D341Med (cell line): Measurements from ENCODE around the gene PPARA.

Experiments
- DNase-seq: peaks from one replicate; pipeline ENCODE4 v3.0.0; 2012; ENCODE audit warnings: low spot score

The PPARA gene

DNA sequence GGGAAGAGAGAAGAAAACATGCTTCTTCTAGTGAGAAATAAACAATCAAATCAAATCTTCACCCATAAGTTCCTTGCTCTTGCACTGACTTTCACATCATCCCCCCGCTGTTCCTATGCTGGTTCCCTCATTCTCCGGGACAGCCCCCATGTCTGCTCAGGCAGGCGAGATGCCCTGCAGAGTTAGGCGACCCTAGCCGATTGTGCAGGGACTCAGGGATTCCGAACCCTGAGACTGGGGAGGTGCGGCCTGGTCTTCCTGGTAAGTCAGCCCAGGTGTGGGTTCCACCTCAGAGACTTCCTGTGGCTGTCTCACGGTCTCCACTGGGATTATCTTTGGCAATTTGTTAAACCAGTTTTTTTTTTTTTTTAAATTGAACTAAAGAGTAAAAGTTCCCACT, 124.1 kb downstream of the PPARA start:
- no peak for DNase-seq

DNA sequence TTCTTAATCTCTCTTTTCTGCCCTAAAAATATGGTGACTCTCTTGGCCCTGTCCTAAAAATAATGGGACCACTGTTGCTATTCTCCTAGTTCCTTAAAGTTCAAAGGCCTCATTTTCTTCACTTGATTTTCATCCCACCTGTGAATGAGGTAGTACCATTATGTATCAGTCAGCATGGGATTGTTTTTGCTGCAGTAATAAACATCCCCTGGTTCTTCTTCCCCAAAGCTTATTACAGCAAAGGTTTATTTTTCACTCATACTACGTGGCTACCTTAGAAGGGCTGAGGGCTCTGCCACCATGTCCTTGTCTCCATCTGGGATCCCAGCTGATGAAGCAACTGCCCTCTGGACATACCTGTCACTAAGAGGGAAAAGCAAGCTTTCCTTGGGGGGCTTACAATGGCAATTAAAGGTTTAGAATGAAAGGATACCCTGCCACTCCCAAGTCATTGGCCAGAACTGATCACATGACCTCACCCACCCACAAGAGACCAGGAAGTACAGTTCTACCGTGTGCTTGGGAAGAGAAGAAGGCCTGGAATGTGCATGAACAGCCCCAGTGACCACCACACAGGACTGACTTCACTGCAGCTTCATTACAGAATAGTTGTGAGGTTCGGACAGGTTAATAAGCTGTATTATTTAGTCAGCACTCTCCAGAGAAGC, 125.3 kb downstream of the PPARA start:
- no peak for DNase-seq

DNA sequence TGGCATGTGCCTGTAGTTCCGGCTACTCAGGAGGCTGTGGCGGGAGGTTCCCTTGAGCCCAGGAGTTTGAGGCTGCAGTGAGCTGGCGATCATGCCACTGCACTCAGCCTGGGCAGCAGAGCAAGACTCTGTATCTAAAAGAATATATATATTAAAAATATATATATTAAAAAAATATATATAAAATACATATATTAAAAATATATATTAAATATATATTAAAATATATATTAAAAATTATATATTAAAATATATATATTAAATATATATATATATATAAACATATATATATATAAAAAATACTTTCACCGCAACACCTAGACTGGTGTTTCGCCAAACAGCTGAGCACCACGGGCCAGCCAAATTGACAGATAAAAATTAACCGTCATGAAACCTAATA, 126.2 kb downstream of the PPARA start:
- no peak for DNase-seq

DNA sequence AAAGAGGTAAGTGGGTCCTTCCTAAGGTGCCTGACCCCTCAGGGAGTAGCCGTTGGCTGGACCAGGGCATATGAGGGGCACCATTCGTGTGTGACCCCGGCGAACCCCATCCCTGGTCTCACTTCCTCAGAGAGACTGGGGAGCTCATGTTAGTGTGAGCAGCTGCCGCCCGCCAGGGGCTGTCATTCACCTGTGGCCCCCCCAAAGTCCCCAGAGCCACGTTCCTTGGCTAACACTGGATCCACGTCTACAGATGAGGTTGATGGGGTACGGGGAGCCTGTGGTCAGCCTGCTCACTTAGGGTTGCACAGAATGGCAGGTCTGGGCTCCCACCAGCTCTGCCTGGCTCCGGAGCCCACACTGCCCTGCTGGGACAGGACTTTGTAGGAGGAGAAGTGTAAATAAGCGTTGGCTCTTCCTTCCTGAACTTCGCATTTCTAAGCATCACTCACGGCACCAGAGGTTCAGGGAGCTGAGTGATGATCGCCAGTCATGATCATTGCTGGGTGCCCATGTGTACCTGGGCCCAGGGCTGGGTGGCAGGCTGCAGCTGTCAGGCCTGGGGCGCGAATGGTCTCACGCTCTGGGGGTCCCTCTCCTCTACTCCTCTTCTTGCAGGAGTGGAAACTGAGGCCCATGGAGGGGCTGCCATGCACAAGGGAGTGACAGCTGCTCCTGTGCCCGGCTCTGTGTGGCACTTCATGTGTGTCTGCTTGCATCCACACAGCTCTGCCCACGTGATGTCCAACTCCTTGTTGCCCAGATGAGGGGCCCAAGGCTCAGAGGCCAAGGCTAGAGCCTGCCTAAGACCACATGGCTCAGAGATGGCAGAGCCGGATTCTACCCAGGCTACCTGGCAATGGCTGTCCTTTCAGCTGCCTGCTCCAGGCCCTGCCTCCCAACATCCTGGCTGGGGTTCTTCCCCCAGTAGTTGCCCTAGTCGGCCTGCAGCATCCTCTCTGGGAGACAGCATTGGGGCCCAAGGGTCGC, 128.6 kb downstream of the PPARA start:
- DNase-seq = no peak

DNA sequence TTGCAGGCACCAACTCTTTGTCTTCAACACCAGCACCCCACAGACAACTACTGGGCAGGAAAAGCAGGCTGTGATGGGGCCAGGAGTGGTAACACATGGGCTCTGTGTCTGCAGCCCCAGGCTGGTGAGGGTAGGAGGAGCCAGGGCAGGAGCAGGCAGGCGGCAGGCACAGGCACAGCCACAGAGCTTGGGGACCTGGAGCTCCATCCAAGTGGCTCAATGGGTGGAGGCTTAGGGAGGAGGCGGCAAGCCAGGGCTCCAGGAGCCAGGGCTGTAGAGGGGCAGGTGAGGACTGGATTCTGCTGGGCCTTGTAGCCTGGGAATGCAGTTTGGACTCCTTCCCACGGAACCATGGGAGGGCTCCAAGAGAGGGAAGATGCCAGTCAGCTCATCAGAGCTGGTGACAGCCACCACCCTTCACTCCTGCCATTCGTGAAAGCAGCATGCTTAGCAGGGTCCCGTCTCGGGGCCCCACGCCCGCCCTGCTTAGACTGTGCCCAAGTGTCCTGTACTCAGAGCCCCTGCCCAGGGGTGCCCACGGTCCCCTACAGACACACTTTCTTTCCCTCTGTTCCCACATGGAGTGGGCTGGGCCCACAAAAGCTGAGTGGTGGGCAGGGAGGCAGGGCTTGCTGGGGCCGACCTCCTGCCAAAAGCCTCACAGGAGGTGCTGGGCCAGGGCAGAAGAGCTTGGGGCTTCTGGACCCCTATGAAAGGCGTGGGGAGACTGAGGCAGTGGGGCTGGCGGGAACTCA, 129.9 kb downstream of the PPARA start:
- no peak for DNase-seq

DNA sequence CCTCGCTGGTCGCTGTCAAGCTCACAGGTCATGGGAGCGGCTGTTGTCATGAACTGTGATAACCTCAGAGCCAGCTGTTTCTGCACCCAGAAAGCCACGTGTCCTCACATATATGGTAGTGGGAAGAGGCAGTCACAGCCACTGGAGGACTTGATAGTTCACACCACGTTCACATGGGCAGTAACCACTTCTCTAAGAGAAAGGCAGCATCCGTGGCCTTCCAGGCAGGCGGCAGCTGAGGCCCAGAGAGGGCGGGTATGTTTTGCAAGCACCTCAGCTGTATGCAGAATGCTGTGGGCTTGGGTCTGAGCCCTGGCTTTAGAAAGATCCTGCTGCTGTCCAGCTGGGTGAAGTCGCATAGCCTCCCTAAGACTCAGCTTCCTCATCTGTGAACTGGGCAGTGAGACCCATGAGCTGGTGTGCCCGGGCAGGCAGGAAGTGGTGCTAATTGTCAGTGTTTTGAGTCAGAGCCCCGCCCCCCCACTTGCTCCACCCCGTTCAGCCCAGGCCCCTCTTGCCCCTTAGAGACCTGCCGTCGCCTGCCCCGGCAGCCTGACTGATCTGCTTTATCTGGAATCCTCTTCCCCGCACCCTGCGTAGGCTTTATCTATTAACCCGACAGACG, 130.8 kb downstream of the PPARA start:
- no peak for DNase-seq

DNA sequence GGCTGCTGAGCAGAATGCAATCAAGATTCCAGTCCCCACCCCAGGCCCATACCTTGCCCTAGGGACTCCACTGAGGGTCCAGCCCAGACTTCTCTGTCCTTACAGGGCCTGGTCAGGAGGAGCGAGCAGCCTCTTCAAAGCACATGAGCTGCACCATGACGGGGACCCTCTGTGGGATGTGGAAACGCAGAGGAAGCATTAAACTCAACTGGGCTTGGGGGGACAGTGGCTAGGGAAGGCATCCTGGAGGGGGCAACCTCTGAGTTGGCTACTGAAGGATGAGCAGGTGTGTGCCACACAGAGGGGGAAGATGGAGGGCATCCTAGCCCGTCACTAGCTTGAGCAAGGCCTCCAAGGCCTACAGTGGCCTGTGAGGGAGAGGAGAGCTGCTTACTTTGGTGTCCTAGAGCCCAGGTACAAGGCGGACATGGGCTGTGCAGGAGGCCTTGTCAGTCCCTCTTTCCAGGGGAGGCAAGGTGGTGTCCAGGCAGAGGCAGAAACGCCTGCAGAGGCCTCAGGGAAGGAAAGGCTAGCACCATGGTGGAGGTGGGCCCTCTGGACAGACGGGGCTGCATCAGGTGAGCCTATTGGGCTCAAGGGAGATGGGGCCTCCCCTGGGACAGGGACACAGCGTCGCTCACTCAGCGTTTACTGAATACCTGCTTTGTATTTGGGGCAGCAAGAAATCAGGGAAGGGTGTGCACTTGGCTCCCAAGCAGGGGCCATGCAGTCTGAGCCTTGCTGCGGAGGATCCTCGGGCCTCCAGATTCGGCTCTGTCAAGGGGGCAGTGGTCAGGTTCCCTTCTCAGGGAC, 131.7 kb downstream of the PPARA start:
- no peak for DNase-seq

DNA sequence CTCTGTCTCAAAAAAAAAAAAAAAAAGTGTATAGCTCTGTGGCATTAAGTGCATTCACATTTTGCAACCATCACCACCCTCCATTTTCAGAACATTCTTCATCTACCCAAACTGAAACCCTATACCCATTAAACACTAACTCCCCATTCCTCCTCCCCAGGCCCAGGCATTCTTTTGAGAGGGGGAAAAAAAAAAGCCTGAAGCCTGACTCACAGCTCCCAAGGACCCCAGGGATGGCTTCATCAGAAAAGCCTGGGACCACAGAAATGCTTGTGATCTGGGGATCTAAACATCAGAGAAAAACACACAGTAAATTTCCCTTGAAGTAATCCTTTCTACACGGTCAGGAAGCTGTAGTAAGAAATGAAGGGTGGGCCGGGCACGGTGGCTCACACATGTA, 135.7 kb downstream of the PPARA start:
- DNase-seq = no peak

DNA sequence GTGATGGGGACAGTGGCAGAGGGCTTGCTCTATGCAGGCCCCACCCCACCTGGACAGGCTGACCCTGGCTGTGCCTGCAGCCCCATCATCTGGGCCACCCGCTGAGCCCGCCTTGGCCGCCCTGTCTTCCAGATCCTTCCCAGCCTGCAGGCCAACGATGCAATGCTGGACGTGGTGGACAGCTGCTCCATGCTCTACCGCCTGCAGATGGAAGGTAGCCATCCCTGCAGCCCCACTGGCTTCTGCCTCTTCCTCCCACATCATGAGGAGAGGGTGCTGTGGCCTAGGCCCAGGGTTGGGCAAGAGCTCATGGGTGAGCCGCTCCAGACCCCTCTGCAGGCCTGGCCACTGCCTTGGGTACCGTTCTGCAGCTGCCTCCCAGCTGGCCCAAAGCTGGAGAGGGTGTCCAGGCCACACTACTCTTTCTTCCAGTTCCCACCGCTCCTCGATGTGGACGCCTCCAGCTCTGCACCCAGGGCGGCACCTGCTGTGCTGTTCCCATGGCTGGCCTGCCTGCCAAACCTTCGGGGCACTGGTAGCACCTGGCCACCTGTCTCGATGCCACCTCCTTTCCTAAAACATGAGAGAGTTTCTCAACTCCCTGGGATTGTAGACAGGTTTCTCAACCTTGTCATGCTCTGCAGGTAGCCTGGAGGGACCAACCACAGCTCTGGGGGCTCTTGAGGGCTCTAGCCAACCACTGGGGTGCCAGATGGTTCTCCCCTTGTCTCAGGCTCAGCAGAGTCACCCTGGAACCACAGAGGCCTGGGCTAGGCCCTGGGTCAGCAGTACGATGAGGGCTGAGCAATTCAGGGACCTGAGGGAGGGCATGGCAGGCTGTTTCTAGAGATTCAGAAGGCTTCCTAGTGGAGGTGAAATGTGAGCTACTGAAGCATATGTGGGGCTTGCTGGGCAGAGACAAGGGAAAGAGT, 136.9 kb downstream of the PPARA start:
- no peak for DNase-seq

DNA sequence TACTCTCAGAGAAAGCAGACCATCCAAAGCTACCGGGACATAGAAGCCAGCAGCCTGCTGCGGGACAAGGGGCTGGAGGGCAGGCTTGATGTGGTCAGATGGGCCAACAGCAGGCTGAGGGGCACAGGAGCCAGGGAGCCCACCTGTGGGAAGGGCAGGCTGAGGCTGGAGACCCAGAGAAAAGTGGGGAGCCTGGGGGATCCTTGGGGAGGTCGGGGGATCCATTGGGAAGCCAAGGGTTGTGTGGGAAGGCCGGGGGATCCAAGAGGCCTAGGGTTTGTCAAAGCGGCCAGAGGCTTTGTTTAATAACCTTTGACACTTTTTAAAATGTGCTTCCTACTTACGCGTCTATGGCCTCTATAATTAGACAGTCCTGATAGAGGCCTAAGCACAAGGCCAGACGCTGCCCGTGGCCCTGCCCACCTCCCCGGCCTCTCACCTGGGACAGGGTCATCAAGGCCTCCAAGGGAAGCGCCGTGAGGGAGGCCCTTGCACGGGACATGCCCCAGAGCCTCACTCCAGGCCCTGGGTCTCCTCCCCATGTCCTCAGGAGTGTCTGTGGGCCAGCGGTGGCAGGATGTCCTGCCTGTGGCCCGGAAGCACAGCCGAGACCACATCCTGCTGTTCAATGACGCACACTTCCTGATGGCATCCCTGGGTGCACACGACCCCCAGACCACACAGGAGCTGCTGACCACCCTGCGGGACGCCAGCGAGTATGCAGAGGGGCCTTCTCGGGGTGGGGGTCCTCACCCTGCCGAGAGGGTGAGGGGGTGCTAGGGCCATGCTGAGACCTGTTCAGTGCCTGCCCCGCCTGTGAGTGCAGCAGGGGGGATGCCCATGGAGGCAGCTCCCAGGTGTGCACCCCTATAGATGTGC, 137.8 kb downstream of the PPARA start:
- no peak for DNase-seq

DNA sequence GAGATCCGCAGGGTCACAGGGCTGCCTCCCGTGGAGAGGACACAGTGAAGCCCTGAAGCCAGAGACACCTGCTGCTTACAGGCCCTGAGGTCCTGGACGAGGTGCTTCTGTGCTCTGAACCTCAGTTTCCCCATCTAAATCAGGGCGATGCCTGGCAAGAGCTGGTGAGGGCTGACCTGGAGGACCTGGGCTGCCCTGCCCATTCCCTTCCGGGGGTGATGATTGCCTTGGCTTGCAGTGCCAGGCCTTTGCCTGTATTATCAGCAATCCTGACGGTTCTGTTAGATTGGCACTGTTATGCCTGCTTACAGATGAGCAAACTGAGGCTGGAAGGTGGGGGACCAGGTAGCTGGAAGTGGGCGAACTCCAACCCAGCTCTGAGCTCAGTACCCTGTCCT, 138.5 kb downstream of the PPARA start:
- no peak for DNase-seq

DNA sequence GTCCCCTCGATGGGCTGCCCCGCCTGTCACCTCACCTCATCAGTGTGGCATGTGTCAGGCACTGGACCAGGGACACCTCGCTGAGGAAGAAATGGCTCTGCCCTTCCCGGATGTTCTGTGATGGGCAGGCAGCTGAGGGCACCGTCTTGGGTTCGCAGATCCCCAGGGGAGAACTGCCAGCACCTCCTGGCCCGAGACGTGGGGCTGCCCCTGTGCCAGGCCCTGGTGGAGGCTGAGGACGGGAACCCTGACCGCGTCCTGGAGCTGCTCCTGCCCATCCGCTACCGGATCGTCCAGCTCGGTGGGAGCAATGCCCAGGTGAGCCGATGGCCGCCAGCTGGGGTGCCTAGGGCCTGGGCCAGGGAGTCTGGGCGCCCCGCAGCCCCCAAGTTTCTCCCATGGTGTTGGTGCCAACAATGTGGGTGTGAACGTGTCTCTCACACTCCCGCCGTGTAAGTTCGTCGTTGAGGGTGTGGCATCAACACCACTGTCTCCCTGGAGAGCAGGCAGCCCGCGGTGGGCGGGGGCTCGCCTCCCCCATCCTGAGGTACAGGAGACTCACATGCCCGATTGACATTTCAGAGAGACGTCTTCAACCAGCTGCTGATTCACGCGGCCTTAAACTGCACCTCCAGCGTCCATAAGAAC, 139.0 kb downstream of the PPARA start:
- DNase-seq = no peak

DNA sequence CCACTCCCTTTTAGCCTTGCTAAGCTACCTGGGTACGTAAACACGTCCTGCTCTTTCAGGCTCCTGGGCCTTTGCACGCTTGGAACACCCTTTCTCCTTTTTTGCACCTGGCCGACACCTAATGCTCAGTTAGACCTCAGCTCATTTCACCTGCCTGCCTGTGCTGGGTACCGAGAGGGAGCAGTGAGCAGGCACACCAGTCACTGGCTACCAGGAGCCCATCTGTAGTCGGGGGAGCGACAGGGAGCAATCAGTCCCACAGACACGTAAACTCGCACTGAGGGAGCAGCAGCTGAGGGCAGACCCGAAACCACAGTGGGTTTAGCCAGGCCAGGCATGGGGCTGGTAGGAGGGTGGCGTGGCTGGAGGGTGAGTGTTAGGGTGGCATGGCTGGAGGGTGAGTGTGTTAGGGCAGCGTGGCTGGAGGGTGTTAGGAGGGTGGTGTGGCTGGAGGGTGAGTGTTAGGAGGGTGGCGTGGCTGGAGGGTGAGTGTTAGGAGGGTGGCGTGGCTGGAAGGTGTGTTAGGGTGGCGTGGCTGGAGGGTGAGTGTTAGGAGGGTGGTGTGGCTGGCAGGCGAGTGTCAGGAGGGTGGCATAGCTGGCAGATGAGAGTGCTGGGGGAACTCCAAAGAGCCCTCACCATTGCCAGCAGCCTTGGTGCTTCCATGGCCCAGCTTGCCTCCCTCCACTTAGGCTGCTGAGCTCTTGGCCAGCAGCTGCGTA, 140.0 kb downstream of the PPARA start:
- no peak for DNase-seq

DNA sequence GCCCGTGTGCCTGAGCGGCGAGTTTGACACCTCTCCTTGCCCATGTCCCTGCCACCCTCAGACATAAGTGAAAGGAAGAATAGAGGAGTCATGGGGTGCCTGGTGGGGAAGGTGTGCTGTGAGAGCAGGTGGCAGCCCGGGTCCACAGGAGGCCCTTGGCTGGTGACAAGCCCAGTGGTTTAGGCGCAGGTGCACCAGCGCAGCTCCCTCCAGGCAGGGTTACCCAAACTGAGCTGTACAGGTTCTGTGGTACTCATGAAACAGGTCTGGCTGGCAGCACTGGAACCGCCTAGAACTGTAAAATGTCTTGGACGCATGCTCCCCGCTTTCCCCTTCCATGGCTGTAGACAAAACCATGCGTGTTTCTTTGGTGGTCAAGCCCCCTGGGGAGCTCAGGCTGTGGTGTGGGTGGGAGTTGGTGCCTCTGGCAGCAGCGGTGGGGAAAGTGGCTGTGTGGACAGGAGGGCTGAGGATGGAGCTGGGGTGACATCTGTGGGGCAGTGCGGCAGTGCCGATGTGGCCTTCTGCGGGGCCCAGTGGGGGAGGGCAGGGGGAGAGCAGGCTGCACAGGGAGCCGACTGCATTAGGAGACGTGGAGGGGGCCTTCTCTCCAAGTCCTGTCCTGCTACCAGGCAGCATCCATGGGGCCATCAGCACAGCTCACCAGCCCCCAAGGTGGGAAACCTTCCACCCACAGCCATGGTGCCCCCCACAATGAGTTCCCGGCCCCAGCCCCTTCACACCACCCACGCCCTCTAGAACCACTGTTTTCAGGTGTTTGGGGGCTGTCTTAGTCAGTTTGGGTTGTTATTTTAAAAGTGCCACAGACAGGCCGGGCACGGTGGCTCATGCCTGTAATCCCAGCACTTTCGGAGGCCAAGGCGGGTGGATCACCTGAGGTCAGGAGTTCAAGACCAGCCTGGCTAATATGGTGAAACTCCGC, 140.8 kb downstream of the PPARA start:
- no peak for DNase-seq

DNA sequence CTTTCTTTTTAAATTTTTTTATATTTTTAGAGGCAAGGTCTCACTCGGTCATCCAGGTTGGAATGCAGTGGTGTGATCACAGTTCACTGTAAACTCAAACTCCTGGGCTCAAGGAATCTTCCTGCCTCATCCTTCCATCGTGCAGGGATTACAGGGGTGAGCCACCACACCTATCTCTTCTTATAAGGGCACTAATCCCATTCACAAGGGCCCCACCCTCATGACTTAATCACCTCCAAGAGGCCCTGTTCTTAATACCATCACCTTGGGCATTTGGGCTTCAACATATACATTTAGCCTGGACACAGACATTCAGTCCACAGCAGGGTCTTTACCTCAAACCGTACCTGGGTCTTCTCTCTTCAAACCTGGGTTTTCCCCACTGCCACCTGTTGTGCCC, 141.8 kb downstream of the PPARA start:
- DNase-seq = no peak

DNA sequence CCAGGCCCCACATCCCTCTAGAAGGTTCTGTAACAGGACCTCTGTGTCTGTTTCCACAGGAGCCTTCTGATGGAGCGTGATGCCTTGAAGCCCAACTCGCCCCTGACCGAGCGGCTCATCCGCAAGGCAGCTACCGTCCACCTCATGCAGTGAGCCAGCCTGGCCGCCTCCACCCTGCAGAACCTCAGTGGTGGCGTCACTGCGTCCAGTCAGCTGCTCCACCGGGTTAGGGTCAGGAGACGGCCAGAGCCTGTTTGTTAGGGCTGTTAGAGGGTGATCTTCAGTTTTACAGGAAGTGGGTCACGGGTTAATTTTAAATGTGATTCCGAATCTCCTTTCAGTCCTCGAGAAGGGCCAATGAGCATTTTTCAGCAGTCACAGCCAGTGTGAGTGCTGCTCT, 142.4 kb downstream of the PPARA start:
- no peak for DNase-seq
